ENCODE measurements around the gene CCDC181.

CCDC181 gene

DNA sequence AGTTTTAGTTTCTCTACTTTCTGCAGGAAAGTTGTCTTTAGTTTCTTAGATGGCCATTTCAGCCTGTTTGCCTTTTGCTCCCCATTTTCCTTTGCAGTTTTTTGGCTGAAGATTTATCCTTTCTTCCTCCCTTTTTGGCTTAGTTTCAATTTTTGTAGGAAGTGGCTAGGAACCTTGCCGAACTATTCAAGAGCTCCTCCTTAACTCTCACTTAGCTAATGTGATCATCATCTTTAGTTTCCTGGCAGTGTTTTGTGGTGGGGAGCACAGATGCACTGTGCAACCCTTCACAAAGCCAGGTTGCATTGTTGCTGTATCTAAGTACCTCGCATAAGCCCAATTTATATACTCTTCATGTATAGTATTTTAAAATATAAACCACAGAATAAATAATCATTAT is 28.8 kb upstream of the CCDC181 start:
- TF ChIP-seq, protein P1, sequence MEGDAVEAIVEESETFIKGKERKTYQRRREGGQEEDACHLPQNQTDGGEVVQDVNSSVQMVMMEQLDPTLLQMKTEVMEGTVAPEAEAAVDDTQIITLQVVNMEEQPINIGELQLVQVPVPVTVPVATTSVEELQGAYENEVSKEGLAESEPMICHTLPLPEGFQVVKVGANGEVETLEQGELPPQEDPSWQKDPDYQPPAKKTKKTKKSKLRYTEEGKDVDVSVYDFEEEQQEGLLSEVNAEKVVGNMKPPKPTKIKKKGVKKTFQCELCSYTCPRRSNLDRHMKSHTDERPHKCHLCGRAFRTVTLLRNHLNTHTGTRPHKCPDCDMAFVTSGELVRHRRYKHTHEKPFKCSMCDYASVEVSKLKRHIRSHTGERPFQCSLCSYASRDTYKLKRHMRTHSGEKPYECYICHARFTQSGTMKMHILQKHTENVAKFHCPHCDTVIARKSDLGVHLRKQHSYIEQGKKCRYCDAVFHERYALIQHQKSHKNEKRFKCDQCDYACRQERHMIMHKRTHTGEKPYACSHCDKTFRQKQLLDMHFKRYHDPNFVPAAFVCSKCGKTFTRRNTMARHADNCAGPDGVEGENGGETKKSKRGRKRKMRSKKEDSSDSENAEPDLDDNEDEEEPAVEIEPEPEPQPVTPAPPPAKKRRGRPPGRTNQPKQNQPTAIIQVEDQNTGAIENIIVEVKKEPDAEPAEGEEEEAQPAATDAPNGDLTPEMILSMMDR (IDR thresholded peaks at IDR 0.05; ENCODE audit: extremely low read depth, insufficient read depth, missing control alignments), result no peak
- in situ Hi-C loops (cut with MboI; ENCODE audit: low pct_unique_long_range_greater_than_20kb, low sequenced_read_pairs, unreplicated experiment), result no loop called here

DNA sequence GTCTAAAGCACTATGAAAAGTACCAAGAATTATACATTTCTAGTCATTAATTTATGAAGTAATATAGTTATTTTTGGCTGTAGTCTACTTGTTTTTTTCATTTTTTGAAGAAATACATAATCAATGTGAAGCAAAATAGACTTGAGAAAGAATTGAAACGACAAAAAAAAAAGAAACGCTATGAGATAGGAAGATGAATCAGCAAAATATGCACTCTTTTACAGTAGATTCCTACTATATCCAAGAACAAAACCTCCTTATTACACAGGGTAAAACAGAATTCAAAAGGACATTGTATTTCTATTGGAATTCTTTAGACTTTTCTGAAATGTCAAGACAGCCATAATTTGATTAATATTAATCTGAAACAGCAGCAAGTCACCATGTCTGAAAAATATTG is 25.6 kb upstream of the CCDC181 start:
- TF ChIP-seq, protein P1 (IDR thresholded peaks at IDR 0.05; ENCODE audit: extremely low read depth, insufficient read depth, missing control alignments), result no peak
- in situ Hi-C loops (cut with MboI; ENCODE audit: low pct_unique_long_range_greater_than_20kb, low sequenced_read_pairs, unreplicated experiment), result no loop called here
- no peak for DNase-seq (ENCODE audit: low spot score)

More for the DNA sequence above, 28.8 kb upstream of the CCDC181 start:
- DNase-seq (ENCODE audit: low spot score), result no peak

DNA sequence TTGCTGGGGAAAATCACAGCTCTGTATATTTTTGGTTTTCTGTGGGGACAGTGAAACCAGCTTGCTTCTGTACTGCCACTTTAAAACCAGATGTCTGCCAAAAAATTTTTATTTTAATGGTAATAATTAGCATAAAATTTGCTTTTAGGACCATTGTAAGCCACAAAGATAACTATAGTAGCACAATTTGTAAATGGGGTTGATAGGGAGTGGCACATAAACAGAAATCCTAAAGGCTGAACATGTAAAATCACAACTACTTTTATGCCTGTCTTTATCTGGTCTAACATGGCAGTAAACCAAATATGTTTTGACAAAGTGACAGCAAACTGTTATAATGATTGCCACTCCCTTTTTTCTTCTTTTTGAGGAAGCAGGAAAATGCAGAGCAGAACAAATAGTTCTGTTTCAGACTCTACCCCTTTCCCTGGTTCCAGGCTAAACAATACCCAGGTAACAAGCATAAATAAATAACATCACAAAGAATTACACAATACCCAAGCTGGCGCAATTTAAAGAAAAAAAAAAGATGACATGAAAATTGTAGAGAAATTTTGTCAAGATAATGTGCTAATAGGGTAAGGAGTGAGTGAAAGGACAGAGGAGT is 24.0 kb upstream of the CCDC181 start:
- DNase-seq (ENCODE audit: low spot score), result no peak
- TF ChIP-seq, protein P1 (IDR thresholded peaks at IDR 0.05; ENCODE audit: extremely low read depth, insufficient read depth, missing control alignments), result no peak
- in situ Hi-C loops (cut with MboI; ENCODE audit: low pct_unique_long_range_greater_than_20kb, low sequenced_read_pairs, unreplicated experiment), result no loop called here

DNA sequence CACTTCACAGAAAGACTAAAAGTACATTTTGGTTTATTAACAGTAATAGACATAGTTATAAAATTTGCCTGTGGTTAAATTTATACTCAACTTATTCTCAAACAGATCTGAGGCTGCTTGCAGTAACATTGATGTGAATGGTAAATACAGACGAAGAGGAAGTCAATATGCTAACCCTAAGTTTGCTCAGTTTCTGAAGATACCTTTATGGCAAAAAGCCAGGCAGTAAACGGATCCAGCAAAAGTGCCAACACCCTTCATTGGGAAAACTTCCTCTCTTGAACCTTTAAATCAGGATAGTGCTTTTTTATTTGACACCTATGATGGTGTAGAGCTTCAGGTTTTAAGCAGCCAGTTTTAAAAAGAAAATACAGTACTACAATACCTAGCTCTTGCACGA is 16.6 kb upstream of the CCDC181 start:
- in situ Hi-C loops (cut with MboI; ENCODE audit: low pct_unique_long_range_greater_than_20kb, low sequenced_read_pairs, unreplicated experiment), result no loop called here
- no peak for DNase-seq (ENCODE audit: low spot score)
- TF ChIP-seq, protein P1 (IDR thresholded peaks at IDR 0.05; ENCODE audit: extremely low read depth, insufficient read depth, missing control alignments), result no peak

DNA sequence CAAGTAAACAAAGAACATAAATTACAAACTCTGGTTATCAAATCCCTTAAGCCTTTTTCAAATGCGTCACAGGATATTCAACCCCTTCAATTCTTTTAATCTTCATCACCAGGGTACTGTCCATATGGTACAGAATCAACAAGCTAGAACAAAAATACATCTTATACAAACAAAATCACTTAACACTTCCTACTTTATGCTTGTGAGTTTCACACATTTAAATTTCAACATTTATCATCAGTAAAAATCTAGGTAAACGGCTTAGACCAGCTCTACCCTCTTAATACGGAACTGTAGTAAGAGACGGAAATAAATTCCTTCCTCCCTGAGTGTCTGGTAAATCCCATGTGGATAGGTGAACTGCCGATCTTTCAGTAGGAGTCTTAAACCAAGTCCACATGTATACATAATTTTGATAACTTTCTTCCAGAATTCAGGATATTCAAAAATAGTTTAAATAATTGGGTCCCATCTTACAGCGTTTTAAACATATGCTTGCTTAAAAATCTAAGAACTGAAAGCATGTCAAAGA is 1.0 kb downstream of the CCDC181 start:
- TF ChIP-seq, protein P1 (IDR thresholded peaks at IDR 0.05; ENCODE audit: extremely low read depth, insufficient read depth, missing control alignments), result no peak
- in situ Hi-C loops (cut with MboI; ENCODE audit: low pct_unique_long_range_greater_than_20kb, low sequenced_read_pairs, unreplicated experiment), result no loop called here
- no peak for DNase-seq (ENCODE audit: low spot score)

DNA sequence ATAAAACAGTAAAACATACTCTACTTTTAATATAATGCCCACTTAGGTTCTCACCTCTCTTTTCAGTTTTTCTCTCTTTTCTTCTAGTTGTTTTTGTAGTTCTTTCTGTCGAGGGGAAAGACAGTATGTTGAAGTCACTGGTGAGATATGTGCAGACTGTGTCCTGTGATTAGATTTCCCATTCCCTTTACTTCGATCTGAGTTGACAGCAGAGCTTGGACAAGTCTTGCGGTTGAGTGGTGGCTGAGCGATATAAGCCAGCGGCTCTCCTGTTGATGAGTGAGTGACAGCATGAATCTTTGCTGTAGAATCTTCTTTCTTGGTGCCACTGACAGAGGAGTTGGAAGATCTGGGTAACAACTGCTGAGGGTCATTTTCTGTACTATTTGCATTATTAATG is 6.0 kb downstream of the CCDC181 start:
- TF ChIP-seq, protein P1 (IDR thresholded peaks at IDR 0.05; ENCODE audit: extremely low read depth, insufficient read depth, missing control alignments), result no peak
- no peak for DNase-seq (ENCODE audit: low spot score)
- in situ Hi-C loops (cut with MboI; ENCODE audit: low pct_unique_long_range_greater_than_20kb, low sequenced_read_pairs, unreplicated experiment), result no loop called here

All from GM13977 (cell line).